ENCODE measurements around the gene C6orf62.
"Not testable (repeated sequence)": the region's sequence is repeated elsewhere in the genome, so short reads cannot be mapped to it uniquely, and the experiment has no call there.

C6orf62 gene

DNA sequence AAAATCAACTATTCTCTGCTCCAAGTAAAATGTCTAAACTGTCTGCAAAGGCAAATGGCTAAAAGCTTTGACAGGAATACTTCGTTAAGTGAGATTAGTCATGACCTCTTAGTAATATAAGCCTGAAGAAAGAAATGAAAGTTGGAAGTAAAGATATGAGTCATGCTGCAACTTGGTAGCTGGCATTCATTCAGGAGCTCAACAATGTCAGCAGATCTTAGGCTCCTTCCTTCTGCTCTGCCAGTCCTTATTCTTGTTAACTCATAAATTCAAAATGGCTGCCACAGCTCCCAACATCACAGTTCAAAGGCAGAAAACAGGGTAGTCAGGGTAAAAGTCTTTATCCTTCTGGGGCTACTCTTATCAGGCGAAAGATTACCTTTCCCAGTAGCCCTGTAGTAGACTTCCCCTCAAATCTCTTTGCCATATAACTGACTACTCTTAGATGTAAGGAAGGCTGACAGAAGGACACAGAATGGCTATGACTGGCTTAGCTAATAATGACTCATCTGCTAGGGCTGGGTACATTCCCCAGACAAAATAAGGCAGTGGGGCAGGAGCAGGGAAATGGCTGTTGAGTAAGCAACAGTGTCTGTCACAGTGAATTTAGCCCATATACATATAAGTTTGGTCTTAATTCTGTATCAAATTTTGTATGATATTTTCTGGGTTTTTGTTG is 24.4 kb upstream of the C6orf62 start:
- peak; percentile 77 for DNase-seq (ENCODE audit: low spot score)

DNA sequence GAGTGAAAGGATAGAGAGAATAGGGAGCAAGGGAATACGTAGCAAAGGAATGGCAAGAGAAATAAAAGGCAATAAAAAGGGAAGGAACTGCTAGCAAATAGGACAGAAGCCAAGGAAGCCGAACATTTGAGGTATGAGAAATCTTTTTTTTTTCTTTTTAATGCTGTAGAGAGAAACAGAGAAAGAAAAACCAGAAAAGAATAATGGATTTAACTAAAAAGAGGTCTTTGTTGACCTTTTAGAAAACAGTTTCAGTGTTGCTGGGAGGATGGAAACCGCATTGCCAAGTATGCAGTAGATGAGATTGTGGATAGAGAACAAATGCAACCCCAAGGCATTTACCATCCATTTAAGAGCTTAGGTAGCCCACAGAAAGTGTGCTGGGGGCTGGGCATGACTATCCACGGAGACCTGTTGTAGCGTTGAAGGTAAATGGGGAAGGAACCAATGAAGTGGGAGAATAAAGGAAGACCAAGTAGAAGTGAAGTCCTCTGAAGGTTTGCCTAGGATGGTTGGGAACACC is 23.3 kb upstream of the C6orf62 start:
- no peak for DNase-seq (ENCODE audit: low spot score)

DNA sequence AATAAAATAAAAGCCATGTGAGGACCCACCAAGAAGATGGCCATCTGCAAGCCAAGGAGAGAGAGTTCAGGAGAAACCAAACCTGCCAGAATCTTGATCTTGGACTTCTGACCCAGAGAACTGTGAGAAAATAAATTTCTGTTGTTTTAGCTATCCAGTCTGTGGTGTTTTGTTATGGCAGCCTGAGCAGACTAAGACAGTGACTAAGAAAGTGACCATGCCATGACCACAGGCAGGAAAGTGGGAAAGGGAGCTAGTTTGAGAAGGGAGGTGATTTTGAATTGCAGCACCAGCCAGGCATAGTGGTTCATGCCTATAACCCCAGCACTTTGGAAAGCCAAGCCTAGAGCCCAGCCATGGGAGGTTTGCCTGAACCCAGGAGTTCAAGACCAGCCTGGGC is 21.9 kb upstream of the C6orf62 start:
- no peak for DNase-seq (ENCODE audit: low spot score)

DNA sequence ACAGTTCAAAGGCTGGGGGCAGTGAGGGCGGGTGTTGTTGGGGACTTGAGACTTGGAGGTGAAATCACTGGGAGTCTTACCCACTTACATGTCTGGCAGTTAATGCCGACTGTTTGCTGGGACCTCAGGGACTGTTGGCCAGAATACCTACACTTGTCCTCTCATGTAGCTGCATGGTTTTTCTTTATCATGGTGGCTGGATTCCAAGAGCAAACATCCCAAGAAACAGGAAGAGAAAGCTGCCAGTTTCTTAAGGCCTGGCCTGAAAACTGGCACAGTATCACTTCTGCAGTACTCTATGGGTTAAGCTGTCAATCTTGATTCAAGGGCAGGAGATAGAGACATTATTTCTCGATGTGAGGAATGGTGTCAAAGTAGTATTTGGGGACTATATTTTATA is 19.8 kb upstream of the C6orf62 start:
- DNase-seq (ENCODE audit: low spot score) = no peak

DNA sequence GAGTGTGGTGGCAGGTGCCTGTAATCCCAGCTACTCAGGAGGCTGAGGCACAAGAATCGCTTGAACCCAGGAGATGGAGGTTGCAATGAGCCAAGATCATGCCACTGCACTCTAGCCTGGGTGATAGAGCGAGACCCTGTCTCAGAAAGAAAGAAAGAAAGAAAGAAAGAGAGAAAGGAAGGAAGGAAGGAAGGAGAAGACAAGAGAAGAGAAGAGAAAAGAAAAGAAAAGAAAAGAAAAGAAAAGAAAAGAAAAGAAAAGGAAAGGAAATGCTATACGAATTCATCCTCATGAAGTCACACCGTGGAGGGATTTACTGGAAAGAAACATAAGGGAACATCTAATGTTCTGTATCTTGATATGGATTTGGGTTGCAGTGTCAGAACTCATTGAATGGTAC is 15.8 kb upstream of the C6orf62 start:
- not testable (repeated sequence) for DNase-seq (ENCODE audit: low spot score)

DNA sequence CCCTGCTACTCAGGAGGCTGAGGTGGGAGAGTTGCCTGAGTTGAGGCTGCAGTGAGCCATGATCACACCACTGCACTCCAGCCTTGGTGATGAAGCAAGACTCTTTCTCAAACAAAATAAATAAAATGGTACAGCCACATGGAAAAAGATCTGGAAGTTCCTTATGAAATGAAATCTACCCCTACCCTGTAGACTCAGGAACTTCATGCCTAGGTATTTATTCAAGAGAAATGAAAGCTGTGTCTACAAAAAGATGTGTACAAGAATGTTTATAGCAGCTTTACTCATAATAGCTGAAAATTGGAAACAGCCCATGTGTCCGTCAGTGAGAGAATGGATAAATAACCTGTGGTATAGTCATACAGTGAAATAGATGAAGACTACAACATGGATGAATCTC is 15.2 kb upstream of the C6orf62 start:
- DNase-seq (ENCODE audit: low spot score) = no peak

DNA sequence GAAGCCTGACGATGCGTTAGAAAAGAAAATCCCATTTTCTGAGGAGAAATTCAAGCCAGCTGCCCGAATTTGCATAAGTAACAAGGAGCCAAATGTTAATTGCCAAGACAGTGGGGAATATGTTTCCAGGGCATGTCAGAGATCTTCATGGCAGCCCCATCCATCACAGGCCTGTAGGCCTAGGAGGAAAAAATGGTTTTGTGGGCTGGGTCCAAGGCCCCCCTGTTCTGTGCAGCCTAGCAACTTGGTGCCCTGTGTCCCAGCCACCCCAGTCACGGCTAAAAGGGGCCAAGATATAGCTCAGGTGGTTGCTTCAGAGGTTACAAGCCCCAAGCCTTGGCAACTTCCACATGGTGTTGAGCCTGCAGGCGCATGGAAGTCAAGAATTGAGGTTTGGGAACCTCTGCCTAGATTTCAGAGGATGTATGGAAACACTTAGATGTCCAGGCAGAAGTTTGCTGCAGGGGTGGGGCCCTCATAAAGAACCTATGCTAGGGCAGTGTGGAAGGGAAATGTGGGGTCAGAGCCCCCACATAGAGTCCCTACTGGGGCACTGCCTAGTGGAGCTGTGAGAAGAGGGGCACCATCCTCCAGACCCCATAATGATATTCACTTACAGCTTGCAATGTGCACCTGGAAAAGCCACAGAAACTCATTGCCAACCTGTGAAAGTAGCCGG is 12.6 kb upstream of the C6orf62 start:
- DNase-seq (ENCODE audit: low spot score) = not testable (repeated sequence)

DNA sequence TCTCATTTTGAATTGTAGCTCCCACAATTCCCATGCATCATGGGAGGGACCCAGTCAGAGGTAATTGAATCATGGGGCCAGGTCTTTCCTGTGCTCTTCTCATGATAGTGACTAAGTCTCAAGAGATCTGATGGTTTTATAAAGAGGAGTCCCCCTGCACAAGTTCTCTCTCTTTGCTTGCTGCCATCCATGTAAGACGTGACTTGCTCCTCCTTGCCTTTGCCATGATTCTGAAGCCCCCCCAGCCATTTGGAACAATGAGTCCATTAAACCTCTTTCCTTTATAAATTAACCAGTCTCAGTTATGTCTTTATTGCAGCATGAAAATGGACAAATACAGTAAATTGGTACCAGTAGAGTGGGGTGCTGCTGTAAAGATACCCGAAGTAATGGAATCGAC is 11.7 kb upstream of the C6orf62 start:
- not testable (repeated sequence) for DNase-seq (ENCODE audit: low spot score)

DNA sequence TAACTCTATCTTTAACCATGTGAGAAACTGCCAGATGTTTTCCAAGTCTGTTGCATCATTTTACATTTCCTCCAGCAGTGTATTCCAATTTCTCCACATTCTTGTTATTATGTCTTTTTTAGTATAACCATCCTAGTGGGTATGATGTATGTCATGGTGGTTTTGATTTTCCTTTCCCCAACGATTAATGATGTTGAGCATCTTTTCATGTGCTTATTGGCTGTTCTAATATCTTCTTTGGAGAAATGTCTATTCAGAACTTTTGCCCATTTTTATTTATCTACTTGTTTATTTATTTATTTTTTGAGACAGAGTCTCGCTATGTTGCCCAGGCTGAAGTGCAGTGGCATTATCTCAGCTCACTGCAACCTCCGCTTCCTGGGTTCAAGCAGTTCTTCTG is 4.3 kb upstream of the C6orf62 start:
- no peak for DNase-seq (ENCODE audit: low spot score)

DNA sequence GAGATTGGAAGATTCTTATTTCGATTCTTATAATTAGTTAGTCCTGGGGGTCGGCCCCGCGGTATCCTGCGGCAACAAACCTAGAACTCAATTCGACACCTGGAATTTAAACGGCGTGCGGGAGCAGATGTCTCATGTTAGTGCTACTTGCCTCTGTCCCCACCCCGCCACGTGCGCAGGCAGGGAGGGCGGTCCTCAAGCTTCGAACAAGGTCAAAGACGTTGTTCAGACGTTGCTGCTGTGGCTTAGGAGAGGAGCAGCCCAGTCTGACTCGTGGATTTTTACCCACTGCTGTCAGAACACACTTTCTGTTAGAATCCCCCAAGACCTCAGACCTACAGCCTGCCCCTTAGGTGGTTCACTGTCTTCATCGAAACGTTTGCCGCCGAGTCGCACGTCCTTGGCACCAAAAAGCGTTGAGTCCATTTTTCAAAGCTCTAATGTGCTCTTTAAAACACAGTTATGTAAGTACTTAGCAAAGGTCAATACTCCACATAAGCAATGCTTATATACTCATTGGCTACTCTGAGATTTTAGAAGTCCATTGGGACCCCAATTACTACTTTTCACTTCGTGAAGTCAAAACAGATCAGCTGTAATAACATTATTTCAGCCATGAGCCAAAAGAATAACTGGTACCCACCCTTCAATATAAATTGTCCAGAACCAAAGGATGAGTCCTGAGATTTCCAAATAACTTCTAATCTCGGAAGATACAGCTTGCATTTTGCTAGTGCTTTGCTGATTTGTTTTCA is 2.7 kb upstream of the C6orf62 start:
- DNase-seq (ENCODE audit: low spot score) = peak; percentile 81

DNA sequence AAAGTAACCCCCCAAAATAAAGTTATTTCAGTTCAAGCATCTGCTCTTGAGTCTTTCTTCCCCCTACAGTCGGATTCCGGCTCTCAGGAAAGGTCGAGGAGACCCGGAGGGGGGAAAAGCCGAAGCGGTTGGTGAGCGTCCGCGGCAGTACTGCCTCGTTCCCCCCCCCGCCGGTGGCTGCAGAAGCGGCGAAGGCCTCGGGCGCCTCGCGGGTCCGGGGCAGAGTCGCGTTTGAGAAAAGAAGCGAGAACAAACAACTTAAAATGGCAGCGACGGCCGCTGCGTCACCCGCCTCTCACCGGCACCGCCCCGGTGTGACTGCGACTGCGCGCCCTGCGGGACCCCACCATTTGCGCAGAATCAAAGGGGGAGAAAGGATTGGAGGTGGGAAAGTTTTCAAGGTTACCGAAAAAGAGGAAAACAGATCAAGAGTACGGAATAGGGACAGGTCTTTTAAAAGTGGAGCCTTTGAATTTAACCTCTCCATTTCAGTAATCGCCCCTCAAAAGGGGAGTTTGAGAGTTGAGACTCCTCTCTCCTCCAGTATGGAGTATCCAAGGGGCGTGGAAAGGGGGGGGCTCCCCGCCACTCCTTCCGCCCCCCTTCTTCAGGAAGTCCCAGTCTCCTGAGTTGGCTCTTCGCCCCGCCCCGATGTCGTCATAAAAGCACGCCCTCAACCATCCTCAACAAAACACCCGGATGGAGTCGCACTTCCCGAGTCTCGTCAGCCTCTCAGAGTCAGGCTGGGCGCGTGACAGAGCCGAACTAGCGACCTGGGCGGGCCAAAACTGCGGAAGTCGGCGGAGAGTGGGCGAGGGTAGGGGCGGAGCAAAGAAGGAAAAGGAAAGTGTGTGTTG is 1.9 kb upstream of the C6orf62 start:
- DNase-seq (ENCODE audit: low spot score) = peak; percentile 99

DNA sequence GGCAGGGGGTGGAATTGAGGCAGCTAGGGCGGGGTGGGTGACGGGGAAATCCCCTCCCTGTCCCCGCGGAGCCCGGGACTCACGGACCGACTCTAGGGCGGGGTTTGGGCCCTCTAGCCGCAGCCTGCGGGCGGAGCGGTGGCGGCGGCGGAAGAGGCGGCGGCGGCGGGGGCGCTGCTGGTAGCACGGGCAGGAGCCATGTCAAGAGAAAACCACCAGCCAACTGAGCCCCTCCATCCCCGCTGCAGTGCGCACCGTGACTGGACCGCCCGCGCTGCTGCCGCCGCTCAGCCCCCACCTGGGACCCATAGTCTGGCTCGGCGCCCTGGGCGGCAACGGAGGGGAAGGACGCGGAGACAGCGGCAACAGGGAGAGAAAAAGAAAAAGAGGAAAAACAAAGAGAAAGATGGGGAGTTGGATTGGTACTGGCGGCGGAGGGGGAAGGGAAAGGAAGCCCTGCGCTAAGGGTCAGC is 1.2 kb upstream of the C6orf62 start:
- DNase-seq (ENCODE audit: low spot score) = peak; percentile 67

DNA sequence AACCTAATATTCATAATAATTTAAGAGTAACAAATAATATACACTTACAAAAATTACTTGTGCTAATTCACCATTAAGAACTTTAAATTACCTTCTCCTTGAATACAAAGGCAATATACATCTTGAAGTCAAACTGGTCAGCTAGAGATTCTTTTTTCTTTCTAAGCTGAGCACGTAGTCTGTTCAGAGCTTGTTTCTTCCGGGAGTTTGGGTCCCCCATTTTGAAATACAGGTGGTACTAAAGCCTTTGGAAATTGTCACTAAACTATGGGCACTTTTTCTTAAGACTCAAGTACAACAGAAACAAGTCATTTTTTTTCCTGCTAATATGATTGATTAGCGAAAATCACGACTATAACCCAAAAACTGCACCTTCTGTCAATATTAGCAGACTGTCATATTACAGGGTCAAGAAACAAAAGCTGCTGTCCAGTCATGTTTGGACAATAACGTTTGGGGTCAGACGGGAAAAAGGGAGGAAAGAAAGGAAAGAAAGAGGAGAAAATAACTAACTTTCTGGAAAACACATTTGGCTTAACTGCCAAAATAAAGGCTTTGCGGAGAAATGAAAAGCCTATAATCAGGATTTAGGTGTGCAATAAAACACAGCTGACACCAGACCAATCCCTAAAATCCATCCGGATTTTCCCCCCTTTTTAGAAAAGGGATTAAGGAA is 367 bp downstream of the C6orf62 start:
- no peak for DNase-seq (ENCODE audit: low spot score)

DNA sequence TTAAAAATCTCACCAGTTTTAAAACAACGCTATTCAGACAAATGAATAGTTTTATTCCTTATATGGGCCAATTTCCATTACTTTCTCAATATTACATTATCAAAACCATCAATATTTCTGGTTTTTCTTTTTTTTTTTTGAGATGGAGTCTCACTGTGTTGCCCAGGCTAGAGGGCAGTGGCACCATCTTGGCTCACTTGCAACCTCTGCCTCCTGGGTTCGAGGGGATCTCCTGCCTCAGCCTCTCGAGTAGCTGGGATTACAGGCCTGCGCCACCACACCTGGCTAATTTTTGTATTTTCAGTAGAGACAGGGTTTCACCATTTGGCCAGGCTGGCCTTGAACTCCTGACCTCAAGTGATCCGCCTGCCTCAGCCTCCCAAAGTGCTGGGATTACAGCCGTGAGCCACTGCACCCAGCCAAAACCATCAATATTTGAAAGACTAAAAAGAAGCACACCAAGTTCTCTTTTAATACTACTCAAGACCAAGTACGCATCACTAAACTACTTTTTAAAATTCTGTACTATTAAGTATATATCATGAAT is 2.3 kb downstream of the C6orf62 start:
- DNase-seq (ENCODE audit: low spot score) = not testable (repeated sequence)

DNA sequence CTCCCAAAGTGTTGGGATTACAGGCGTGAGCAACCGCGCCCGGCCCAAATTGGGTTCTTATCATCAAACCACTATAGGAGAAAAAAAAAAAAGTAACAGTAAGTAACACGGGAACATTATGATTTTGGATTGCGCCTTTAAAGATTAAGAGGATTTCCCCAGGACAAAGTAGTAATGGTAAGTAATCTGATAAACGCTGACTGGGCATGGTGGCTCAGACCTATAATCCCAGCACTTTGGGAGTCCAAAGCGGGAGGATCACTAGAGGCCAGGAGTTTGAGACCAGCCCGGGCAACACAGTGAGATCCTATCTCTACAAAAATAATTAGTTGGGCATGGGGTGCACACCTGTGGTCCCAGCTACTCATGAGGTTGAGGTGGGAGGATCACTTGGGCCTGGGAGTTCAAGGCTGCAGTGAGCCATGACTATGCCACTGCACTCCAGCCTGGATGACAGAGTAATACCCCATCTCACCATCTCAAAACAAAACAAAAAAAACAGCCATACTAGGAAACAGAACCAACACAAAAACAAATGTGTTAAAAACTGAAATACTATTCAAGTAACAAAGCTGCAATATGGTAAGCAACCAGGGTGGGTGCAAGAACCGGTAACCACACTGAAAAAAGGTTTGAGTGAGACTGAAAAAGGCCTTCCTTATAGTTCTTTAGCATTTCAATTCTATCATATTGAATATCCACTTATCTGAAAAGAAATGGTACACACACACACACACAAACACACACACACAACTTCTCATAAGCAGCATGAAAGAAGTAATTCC is 8.2 kb downstream of the C6orf62 start:
- DNase-seq (ENCODE audit: low spot score) = no peak

DNA sequence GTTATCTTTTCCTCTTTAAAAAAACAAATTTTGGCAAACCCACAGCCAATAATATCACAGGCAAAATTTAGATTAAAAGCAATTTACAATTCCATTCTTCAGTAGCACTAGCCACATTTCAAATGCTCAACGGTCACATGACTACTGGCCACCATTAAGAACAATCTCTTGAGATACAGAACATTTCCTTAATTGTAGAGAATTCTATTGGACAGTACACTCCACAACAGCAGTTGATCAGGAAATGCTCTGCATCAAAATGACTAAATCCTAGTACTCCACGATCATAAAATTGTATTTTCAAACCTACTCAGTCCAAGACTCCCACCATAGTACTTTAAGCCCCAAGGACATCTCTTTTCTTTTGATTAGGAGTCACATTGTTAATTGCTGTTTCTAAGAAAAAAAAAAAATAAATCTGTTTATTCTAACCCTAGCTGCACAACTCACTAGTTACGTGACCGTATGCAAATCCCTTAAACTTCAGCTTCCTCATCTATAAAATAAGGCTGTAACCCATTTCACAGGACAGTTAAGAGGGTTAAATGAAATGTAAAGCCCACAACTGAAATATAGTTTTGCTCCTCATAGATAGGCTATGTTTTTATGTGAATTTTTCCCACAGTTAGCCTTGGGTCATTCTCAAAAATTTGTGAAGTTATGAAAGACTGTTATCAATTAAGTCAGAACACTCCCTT is 9.8 kb downstream of the C6orf62 start:
- no peak for DNase-seq (ENCODE audit: low spot score)

DNA sequence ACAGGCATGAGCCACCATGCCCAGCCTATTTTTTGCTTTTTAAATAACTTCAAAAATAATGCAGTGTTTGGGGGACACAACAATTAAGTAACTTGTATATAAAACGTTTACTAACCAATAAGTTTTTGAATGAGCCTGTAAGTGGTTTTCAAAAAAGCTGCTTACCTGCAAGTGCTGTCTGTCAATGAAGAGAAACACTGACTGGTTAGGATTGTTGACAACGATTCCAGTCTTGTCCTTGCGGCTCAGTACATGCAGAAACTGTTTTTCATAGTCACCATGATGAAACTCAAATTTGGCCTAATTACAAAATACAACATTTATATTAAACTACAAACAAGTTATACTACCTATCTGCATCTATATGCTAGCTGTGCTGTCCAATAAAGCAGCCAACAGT is 10.3 kb downstream of the C6orf62 start:
- no peak for DNase-seq (ENCODE audit: low spot score)

DNA sequence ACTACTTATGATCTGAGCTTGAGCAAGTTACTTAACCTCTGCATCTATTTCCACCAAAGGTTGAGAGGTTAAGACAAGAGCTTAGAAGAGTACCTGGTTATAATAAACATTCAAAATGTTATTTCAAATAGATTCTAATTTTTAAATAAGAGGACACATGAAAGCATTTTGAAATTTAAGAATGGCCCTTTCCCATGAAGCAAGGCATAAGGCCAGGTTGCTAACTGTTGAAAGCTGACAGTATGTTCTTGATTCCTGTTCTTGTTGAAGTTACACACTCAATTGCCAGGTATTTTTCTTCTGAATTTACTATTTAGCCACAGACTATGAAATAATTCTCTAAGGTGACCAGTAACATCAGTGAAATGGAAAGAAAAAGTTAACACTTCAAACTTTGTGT is 14.5 kb downstream of the C6orf62 start:
- DNase-seq (ENCODE audit: low spot score) = no peak

DNA sequence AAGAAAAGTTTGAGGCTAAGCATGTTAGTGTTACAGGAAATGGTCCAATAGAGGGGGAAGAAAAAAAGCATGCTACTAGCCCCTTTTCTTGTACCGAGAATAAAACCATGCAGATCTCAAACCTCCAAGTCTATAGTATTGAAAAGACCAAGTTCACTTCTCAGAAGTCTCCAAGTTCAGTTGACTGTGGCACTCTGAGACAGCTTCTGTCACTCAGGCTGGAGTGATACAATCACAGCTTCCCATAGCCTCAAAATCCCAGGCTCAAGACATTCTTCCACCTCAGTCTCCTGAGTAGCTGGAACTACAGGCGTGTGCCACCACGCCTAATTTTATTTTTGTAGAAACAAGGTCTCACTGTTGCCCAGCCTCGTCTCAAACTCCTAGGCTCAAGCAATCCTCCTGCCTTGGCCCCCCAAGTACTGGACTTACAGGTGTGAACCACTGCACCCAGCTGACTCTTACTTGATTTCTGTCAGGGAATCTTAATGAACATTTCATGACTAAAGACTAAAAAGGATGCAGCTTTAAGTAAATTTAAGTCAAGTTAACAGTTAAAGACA is 16.2 kb downstream of the C6orf62 start:
- DNase-seq (ENCODE audit: low spot score) = no peak

All from GM03348 (cell line).